HG03196 (cell line): Measurements from ENCODE around the gene ACVR1B.
A peak's percentile ranks its signal among the peaks of the same experiment; 100 is the strongest.

ENCODE experiments used
- ATAC-seq: cut with Tn5 transposase; IDR thresholded peaks from one replicate; pipeline ENCODE4 v1.9.1; 2021; ENCODE audit not compliant: unreplicated experiment

The ACVR1B gene

DNA sequence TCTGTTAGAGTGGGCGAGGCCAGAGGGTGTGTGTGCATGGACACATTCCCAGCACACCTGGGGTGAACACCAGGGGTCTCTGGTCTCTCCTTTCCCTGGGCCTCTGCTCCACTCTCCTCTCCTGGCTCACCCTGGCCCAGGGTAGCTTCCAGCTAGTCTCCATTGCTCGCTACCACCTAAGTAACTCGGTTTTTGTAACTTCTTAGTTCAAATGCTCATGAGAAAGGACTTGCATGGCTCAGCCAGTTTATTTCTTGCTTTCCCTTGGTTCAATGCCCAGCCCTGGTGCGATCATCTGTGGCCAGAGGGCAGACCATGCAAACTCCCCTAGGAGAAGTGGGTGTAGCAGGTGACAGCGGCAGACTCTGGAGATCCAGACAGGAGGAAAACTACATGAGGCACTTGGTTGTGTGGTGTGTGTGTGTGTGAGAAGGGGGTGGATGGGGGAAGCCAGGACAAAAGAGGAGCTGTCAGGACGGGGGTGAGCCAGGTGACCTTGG lies 8.9 kb upstream of the ACVR1B start:
- no peak for ATAC-seq

DNA sequence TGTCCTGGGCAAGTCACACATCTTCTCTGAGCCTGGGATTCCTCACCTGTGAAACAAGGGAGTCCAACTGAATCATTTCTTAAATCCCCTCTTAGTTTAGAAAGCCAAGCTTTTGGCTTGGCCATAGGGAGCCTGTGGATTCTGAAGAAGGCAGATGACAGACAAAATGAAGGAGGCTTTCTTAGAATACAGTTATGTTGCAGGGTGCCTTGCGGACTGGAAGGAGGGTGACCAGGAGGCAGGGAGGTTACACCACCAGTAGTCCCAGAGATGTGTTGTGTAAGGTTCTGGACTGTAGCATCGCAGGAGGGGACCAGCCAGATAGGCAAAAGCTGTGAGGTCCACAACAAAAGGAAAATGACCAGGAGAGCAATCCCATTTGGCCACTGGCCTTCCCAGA lies 8.2 kb upstream of the ACVR1B start:
- no peak for ATAC-seq

DNA sequence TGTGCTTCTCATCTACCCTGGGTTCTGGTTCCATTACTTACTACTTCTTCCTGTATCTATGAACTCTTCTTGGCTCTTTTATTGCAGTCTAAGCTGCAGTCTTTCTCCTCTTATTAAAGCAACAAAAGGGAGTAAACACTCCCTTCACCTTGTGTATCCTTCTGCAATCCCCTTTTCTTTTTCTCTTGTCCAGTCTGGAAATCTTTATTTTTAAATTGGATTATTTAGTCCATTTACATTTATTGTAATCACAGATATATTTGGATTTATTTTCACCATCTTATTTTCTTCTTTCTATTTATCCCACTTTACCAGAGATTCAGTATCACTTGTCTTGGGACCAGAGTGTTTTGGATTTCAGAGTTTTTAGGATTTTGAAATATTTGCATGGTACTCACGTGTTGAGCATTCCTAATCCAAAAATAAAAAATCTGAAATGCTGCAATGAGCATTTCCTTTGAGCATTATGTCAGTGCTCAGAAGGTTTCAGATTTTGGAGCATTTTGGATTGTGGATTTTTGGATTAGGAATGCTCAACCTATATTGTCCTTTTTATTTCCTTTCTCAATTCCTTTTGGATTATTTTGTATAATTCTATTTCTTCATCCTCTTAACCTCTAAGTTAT lies 6.8 kb upstream of the ACVR1B start:
- ATAC-seq, result no peak

DNA sequence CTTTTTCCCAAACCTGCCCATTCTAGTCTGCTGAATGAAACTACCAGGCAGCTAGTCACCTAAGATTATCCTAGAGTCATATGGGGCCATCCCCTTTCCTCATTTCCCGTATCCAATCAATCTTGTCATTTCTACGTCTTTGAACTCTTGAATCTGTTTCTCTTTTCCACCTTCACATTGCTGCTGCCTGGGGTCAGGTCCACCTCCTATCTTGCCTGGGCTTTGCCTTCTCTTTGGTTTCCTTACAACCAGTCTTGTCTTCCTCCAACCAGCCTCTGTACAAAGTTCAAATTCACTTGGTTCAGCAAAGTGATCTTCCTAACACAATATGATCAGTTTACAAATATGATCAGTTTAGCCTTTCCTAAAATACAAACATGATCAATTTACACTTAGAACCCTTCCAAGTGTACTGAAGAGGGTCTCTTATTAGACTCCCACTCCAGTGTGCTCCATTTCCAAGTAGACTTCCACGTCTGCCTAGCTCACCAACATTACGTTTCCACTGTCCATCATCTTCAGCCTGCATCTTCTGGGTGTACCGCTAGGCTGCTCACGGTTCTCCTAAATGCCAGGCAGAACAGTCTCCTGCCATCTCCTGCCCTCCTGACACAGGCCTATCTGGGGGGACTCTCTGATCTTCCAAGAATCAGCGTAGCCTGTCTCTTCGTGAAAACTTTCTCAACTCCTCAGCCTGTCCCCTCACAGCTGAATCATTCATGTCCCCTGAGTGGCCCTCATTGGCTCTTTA lies 4.1 kb upstream of the ACVR1B start:
- no peak for ATAC-seq

DNA sequence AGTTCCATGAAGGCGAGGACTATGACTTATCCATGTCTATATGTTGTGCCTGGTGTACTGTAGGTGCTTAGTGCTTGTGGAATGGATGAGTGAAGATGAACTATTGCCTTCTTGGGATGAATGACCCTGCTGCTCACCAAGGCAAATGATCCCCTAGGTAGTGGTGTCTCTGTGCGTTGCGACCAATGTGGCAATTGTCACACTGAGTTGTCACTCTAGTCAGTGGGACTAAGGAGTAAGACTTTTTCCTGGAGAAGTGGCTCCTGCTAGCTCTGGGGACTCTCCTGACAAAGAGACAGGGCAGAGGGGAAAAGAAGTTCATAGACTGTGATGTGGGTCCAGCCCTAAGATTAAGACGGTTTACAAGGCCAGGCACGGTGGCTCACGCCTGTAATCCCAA lies 3.4 kb upstream of the ACVR1B start:
- no peak for ATAC-seq

DNA sequence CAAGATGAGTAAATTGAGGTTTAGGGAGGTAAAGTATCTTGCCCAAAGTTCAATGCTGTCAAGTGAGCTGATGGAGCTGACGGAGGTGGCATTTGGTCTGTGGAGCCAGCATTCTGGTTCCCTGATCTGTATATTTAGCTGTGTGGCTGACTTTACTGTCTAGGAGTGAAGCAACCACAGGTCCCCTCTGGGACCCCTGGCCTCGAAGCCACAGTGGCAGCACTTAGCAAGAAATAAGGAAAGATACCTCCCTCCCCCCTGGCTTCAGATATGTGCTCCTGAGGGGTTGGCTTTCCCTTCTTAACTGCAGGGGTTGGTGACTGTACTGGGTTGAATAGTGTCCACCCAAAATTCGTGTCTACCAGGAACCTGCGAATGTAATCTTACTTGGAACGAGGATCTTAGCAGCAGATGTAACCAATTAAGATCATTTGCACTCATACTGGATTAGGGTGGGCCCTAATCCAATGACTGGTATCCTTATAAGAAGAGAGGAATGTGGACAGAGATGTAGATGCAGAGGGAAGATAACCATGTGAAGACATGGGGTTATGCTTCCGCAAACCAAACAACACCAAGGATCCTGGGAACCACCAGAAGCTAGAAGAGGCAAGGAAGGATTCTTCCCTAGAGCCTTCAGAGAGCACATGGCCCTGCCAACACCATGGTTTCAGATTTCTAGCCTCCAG lies 2.0 kb upstream of the ACVR1B start:
- no peak for ATAC-seq

DNA sequence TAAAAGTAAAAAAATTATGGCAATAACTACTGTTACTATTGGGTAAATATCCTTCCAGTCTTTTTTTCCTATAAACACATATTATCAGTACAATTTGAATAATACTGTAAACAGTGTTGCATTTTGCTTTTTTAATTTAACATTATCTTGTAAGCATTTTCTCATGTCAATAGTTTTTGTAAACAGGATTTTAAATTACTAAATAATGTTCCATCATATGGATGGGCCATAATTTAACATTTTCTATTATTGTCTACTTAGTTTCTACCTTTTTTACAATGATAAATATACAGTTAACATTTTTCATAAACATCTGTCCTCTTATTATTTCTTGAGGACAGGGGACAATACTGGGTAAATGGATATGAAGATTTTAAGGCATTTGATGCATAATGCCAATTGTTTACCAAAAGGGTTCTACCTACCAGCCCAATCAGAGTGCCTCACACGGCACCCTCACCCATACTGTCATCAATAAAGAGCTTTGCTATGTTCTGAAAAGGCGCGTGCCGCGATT lies 759 bp upstream of the ACVR1B start:
- no peak for ATAC-seq

DNA sequence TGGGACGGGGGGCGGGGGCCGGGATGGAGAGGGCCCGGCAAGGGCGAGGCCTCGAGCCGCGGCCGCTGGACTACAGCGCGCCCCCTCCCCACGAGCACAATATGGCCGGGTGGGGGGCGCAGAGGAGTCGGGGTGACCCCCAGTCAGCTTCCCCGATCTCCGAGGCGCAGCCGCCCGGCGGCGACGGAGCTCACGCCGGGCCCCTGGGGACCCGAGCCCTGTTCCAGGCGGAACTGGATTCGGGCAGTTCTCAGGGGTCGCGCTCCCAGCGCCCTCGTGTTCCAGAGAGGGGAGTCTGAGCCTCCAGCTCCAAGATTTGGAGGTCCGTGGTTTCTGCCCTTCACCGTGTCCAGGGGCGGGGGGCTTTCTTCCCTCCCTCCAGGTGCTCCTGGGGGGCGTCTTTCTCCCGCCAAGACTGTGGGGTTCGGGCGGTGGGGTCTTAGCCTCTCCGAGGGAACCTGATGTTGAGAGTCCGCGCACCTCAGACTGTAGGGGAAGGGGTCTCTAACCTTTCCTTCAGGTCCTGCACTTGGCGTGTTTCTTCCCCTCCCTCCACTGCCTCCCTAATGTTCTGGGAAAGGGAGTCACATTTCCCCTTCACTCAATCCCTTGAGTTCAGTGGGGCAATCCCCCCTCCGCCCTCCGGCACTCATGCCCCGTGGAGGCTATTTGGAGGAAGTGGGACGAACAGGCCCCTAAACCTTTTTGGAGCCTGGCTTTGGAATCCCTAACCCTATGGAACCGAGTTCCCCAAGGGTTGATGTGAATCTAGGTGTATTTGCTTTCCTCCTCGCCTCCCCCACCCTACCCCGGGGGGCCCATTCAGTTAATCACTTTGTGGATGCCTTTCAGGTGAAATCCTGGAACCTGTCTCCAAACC lies 584 bp downstream of the ACVR1B start:
- ATAC-seq, result peak; percentile 6

DNA sequence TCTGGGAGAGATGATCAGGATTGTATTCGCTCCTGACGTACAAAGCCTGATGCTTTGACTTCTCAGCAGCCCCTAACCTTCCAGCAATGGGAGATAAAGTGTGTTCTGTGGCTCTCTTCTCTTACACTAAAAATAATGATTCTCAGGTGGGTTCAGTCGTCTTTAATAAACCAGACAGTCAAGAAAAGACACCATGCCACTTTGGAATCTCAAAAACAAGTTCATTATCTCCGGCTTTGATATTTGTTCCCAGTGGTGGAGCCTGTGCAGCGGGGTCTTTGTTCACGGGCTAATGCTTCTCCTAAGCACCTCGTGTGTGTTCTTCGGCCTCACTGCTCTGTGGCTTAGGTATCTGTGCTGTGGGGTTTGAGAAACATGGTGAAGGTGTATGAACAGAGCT lies 1.6 kb downstream of the ACVR1B start:
- ATAC-seq, result no peak

DNA sequence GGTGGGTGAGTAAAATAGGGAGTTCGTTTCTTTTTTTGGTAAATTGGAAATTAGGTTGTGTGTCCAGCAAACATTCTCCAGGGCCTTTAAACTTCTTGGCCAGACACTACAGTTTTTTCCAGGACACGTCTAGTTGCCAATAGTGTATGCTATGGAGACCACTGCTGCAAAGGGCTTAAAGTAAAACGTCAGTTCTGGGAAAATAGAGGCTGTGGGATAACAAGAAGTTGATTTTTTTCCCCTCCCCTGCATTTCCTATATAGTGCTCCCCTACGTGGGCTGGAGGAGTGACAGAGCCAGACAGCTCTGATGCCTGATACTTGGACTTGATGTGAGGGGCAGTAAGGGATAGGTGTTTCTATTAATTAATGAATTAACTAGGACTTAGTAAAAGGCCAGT lies 2.4 kb downstream of the ACVR1B start:
- ATAC-seq, result no peak

DNA sequence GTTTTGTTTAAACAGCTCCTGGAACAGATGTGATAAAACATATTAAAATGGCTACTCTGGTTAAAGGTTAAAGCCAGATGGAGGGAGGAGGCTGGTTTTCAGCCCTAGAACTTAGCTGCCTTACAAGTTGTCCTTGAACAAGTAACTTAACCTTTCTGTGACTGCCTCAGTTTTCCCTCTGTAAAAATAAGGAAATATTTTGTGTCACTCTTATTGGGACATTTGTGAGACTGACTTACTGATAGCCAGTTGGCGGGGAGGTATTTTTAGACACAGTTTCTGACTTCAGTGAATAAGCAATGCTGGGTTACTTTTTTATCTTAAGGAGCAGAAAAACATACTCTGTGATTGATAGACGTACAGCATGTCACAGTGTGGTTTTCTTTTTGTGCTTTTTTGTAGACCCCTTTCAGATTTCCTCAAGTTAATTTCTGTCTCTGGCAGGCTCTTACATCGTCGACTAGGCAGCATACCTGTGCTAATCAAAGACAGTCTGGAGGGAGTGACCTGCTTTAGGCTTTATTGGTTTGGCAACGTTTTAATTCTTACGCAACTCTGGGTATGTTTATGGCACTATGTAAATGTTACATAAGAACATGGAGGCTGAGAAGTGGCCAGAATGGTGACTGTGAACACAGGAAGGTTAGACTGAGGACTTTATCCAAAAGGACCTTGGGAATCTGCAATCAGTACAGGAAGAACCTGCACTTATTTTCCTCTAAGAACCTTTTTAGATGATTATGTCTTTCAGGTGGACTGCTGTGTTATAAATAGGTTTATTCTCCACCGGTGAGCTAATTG lies 3.3 kb downstream of the ACVR1B start:
- no peak for ATAC-seq

DNA sequence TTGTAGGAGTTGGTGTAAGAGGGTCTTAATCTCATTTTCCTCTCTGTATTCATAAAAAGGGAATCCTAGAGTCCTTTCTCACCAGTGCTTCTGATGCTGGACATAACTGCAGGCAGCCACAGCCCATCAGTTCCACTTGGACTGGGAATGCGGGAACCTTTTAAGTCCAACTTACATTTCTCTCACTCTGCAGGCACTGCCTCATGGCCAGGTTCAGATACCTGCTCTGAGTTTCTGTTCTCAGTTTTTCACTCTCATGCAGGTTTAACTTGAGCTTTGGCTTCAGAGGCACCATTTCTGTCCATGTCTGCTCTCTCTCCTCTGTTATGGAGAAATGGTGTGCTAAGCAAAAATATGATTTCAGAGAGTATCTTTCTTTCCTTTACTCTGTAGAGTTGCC lies 4.2 kb downstream of the ACVR1B start:
- no peak for ATAC-seq

DNA sequence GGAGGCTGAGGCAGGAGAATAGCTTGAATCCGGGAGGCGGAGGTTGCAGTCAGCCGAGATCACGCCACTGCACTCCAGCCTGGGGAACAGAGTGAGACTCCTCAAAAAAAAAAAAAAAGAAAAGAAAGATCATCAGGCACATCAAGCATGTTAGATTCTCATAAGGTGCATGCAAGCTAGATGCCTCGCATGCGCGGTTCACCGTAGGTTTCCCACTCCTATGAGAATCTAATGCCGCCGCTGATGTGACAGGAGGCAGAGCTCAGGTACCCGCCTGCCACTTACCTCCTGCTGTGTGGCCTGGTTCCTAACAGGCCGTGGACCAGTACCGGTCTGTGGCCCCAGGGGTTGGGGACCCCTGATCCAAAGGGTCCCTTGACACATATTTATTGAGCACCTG lies 7.0 kb downstream of the ACVR1B start:
- no peak for ATAC-seq

DNA sequence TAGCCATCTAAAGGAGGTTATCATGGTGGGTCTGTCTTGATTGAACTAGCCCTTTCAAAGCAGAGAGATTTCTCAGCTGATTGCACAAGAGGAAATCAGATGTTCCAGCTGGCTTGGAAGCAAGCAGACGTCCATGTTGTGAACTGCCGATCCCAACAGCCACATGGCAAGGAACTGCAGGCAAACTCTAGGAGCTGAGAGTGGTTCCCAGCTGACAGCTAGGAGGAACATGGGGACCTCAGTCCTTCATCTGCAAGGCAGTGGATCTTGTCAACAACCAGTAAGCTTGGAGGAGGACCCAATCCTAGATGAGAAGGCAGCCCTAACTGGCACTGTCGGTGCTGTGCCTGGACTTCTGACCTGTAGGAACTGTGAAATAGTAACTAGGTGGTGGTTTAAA lies 7.7 kb downstream of the ACVR1B start:
- ATAC-seq, result no peak

DNA sequence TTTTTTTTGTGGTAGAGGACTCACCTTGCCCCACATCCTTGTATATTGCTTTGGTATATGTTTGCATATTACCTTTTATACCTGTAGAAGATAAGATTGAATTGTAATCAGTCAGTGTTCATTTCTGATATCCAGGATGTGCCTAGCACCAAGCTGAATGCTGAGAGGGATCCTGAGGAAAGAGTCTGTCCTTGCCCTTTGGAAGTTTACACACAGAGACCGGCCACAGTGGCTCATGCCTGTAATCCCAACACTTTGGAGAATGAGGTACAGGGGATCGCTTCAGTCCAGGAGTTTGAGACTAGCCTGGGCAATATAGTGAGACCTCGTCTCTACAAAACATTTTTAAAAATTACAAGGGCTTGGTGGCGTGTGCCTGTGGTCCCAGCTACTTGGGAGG lies 8.4 kb downstream of the ACVR1B start:
- no peak for ATAC-seq

DNA sequence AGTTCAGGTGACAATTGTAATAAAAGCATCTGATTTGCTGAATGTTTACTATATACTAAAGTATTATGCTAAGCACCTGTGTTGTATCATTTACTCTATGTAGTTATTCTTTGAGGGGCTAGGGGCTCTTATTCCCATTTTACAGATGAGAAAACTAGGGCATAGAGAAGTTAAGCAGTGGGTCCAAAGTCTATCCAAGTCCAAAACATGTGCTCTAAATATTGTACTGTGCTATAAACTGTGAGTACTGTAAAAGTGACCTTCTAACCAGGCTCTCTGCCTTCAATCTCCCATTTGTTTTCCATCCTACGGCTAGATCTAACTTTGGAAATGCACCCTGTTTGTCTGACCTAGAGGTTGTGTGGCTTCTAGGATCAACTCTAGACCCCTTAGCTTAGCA lies 9.0 kb downstream of the ACVR1B start:
- ATAC-seq, result no peak

DNA sequence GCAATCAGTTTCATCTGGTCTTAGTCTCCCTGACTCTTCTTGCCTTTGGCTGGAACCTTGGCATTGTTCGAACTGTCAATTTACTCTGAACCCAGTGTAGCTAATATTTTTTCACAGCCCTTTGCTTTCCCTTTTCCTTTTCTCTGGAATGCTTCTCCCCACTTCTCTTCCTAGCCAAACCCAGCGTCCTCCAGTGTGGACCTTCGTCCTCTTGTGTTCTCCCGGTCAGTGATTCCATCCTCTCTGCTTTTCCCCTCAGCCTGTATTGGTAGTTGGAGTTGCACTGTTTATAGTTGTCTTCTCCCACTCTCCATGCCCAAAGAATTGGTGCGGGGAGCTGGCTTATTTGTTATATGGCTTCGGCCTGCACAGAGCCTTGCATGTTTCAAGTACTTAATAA lies 9.4 kb downstream of the ACVR1B start:
- ATAC-seq, result no peak

DNA sequence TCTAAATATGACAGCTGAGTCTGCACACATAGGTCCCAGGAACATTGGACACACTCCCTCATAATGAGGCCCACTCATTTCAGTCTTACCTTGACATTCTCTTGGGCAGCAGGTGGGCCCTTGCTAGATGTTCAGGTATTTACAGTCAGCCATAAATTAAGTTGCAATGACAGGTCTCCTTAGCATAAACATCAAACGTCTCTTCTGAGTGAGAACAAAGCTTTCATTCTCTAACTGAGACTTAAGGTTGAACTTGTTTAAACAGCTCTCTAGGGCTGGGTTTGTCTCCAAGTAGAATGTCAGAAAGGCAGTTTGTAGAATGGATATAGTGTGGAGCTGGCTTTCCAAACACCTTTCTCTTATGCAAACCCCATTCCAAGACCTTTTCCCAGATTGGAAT lies 10.3 kb downstream of the ACVR1B start:
- ATAC-seq, result no peak

DNA sequence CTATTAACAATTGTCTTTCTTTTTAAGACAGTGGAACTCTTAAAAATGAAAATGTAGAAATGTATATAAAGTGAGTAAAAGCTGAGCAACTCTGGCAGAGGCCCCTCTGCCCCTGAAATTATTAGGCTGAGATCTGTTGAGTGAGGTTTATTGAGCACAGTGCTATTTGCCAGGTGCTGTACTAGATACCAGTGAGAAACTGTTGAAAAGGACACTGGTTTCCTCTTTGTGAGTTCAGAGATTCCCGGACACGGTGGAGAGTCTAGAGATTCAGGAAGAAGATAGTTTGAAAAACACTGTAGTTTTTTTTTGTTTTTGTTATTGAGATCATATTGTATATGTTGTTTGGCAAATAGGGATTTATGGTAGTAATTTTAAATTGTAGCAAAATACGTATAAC lies 11.2 kb downstream of the ACVR1B start:
- ATAC-seq, result no peak

DNA sequence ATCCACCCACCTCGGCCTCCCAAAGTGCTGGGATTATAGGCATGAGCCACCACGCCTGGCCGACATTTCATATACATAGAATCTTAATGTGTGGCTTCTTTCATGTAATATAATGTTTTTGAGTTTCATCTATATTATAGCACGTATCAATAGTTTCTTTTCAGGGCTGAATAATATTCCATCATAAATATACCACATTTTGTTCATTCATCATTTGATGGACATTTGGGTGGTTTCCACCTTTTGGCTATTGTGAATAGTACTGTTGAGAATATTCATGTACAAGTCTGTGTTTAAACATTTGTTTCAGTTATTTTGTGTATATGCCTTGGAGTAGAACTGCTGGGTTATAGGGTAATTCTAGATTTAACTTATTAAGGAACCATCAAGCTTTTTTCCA lies 12.0 kb downstream of the ACVR1B start:
- ATAC-seq, result no peak
